Esophagus squamous epithelium (tissue), 4 donors: ENCODE measurements around the gene SVIL.
"Not testable (repeated sequence)": the region's sequence is repeated elsewhere in the genome, so short reads cannot be mapped to it uniquely, and the experiment has no call there.

Experiments
- CTCF ChIP-seq, 6 experiments: fragments of 450-650 bp in 4 of 6; fragments of 200-600 bp in 2 of 6; sonication (generic) in 2 of 6; IDR thresholded peaks; one replicate each; pipeline ENCODE4 v1.5.1; 2016 to 2019; ENCODE audit warnings: antibody characterized with exemption in 6 of 6, mild to moderate bottlenecking in 4 of 6, moderate library complexity in 4 of 6
- POLR2A ChIP-seq, 4 donors: fragments of 450-650 bp; IDR thresholded peaks; one replicate each; pipeline ENCODE4 v1.6.1; 2017; ENCODE audit warnings: antibody characterized with exemption in 4 of 4, mild to moderate bottlenecking in 4 of 4, moderate library complexity in 3 of 4

GRCh38 chr10:29484677-29485076 is 150.1 kb downstream of the SVIL start:
- not testable (repeated sequence) for TF ChIP-seq POLR2A, CTCF (IDR thresholded peaks at IDR 0.05)
